Stimulated activated CD4-positive, alpha-beta T cell treated with anti-CD3 and anti-CD28 coated beads, TNF-alpha, amount 100 ng/mL, for 48 hours (primary cell): ENCODE measurements around the gene BLOC1S3.
"Not testable (repeated sequence)": the region's sequence is repeated elsewhere in the genome, so short reads cannot be mapped to it uniquely, and the experiment has no call there.

ENCODE experiments used
- DNase-seq, 3 donors: peaks; one replicate each; pipeline ENCODE4 v3.0.0-alpha.2; 2020; ENCODE audit warnings: low read depth in 3 of 3

The BLOC1S3 gene

GRCh38 chr19:45223879-45224278 is 45.3 kb downstream of the BLOC1S3 start:
- no peak for DNase-seq

GRCh38 chr19:45224645-45225044 is 46.1 kb downstream of the BLOC1S3 start:
- DNase-seq: no peak

- DNase-seq: not testable (repeated sequence)
These were observed 50.5 kb downstream of the BLOC1S3 start for GRCh38 chr19:45229056-45229455.
